Mesendoderm (in vitro differentiated cells): ENCODE results near the gene GPALPP1.

Experiments used
- DNase-seq: peaks from one replicate; pipeline ENCODE4 v3.0.0; 2013
- H2AK5ac ChIP-seq: 2 replicates; pipeline ENCODE4 v1.6.1; 2013; ENCODE audit warnings: low read length, inconsistent platforms
- H2BK120ac ChIP-seq: 2 replicates; pipeline ENCODE4 v1.6.1; 2013; ENCODE audit warnings: low read depth, mild to moderate bottlenecking, low read length, moderate library complexity, mixed read lengths
- H2BK15ac ChIP-seq: replicated peaks from 2 replicates; pipeline ENCODE4 v1.6.1; 2013; ENCODE audit warnings: low read depth, mild to moderate bottlenecking, moderate library complexity
- H2BK5ac ChIP-seq: 2 replicates; pipeline ENCODE4 v1.6.1; 2013; ENCODE audit warnings: low read length, inconsistent platforms
- H3K18ac ChIP-seq: 2 replicates; pipeline ENCODE4 v1.6.1; 2013; ENCODE audit warnings: mild to moderate bottlenecking, low read length, mixed read lengths
- H3K23ac ChIP-seq: one replicate; pipeline ENCODE4 v1.6.1; 2013; ENCODE audit warnings: low read length
- H3K27ac ChIP-seq: 2 replicates; pipeline ENCODE4 v1.5.1; 2013; ENCODE audit warnings: low read depth, mild to moderate bottlenecking, inconsistent platforms, low read length, moderate library complexity
- H3K27me3 ChIP-seq: 2 replicates; pipeline ENCODE4 v1.6.1; 2013; ENCODE audit warnings: low read length, control low read depth, mild to moderate bottlenecking, inconsistent platforms; ENCODE audit not compliant: insufficient read depth, poor library complexity
- H3K36me3 ChIP-seq: 2 replicates; pipeline ENCODE4 v1.6.1; 2013; ENCODE audit warnings: low read length, inconsistent platforms; ENCODE audit not compliant: control insufficient read depth, insufficient read depth
- H3K4ac ChIP-seq: one replicate; pipeline ENCODE4 v1.6.1; 2013; ENCODE audit warnings: low read depth, mild to moderate bottlenecking, low read length, moderate library complexity
- H3K4me1 ChIP-seq: 2 replicates; pipeline ENCODE4 v1.6.1; 2013; ENCODE audit warnings: low read depth, low read length, inconsistent platforms; ENCODE audit not compliant: control insufficient read depth
- H3K4me2 ChIP-seq: 2 replicates; pipeline ENCODE4 v1.6.1; 2013; ENCODE audit warnings: low read length
- H3K4me3 ChIP-seq: 2 replicates; pipeline ENCODE4 v1.5.1; 2013; ENCODE audit warnings: mild to moderate bottlenecking, low read length
- H3K56ac ChIP-seq: one replicate; pipeline ENCODE4 v1.6.1; 2013; ENCODE audit warnings: low read length
- H3K79me1 ChIP-seq: 2 replicates; pipeline ENCODE4 v1.6.1; 2013; ENCODE audit warnings: low read length, inconsistent platforms
- H3K79me2 ChIP-seq: 2 replicates; pipeline ENCODE4 v1.6.1; 2013; ENCODE audit warnings: mild to moderate bottlenecking, low read length; ENCODE audit not compliant: control insufficient read depth, insufficient read depth
- H3K9ac ChIP-seq: 2 replicates; pipeline ENCODE4 v1.6.1; 2013; ENCODE audit warnings: low read length, inconsistent platforms
- H4K5ac ChIP-seq: one replicate; pipeline ENCODE4 v1.6.1; 2013; ENCODE audit warnings: low read length
- H4K8ac ChIP-seq: one replicate; pipeline ENCODE4 v1.6.1; 2013; ENCODE audit warnings: low read depth, mild to moderate bottlenecking, control low read depth, low read length, moderate library complexity
- WGBS: extraction: QIAGEN DNeasy Blood & Tissue Kit; methylation state at CpG from one replicate; pipeline ENCODE4 v1.1.7; 2013; ENCODE audit warnings: low lambda C conversion rate, missing lambda C conversion rate; ENCODE audit not compliant: insufficient coverage; ENCODE audit errors: extremely low coverage; 5-methylcytosine and 5-hydroxymethylcytosine counted together

Gene GPALPP1

DNA sequence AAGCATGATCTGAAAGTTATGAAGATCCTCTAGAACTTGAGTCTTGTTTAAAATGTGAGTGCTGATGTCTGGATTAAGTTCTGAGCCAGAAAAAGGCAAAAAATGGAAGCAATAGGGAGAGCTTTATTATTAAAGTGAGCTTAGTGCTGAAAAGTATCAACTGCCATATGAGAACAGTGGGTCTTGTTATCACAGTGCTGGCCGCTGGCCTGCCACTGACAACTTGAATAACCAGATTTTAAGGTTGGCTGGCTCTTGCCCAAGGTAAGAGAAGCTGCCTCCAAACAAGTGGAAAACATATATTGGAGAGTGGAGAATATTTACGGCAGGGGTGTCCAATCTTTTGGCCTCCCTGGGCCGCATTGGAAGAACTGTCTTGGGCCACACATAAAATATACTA, 33.9 kb upstream of the GPALPP1 start:
- no peak overlapping the region for H4K5ac ChIP-seq
- no peaks in the 10 kb centered on the region for H3K36me3 ChIP-seq
- H2BK120ac ChIP-seq, result no peak overlapping the region
- no peak overlapping the region for H3K56ac ChIP-seq
- DNase-seq, result no peak
- H3K18ac ChIP-seq, result no peak overlapping the region
- H2AK5ac ChIP-seq, result no peak overlapping the region
- H3K4me3 ChIP-seq, result no peak overlapping the region
- H3K27ac ChIP-seq, result no peak overlapping the region
- no peak overlapping the region for H2BK5ac ChIP-seq
- H3K4me1 ChIP-seq, result no peaks in the 10 kb centered on the region
- H2BK15ac ChIP-seq, result no peak overlapping the region
- no peaks in the 10 kb centered on the region for H3K79me2 ChIP-seq
- H3K27me3 ChIP-seq, result no peaks in the 10 kb centered on the region
- no peak overlapping the region for H4K8ac ChIP-seq
- no peaks in the 10 kb centered on the region for H3K79me1 ChIP-seq
- H3K9ac ChIP-seq, result no peak overlapping the region
- no peak overlapping the region for H3K4ac ChIP-seq
- WGBS, result no CpG with 5 or more reads among the region's 3 CpGs
- no peak overlapping the region for H3K23ac ChIP-seq
- H3K4me2 ChIP-seq, result no peak overlapping the region

DNA sequence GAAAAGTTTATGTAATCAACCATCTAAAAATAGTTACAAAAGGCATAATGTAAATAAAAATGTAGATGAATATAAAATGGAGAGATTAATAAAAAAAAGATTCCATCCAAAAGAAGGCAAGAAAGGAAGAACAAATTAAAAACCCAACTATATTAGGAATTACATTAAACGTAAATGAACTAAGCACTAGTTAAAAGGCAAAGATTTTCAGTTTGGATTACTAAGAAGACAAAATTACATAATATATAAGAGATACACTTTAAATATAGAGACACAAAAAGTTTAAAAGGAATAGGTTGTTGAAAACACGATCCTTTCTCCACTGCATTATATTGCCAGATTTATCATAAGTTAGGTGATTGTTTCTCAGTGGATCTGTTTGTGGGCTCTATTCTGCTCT, 27.3 kb upstream of the GPALPP1 start:
- Histone ChIP-seq H3K4me1 (no peaks in the 10 kb centered on the region), H3K18ac (no peak overlapping the region), H3K23ac (no peak overlapping the region), H3K56ac (no peak overlapping the region), H2BK5ac (no peak overlapping the region), H3K36me3 (peaks cover 7% of the 10 kb centered on the region), H3K79me1 (no peaks in the 10 kb centered on the region), H3K4me2 (no peak overlapping the region), H3K27me3 (no peaks in the 10 kb centered on the region), H3K9ac (no peak overlapping the region), H3K27ac (no peak overlapping the region), H3K4ac (no peak overlapping the region), H4K8ac (no peak overlapping the region), H2AK5ac (no peak overlapping the region), H3K4me3 (no peak overlapping the region), H4K5ac (no peak overlapping the region), H2BK120ac (no peak overlapping the region), H2BK15ac (no peak overlapping the region), H3K79me2 (no peaks in the 10 kb centered on the region)
- WGBS, result no CpG with 5 or more reads among the region's 2 CpGs
- DNase-seq, result no peak

DNA sequence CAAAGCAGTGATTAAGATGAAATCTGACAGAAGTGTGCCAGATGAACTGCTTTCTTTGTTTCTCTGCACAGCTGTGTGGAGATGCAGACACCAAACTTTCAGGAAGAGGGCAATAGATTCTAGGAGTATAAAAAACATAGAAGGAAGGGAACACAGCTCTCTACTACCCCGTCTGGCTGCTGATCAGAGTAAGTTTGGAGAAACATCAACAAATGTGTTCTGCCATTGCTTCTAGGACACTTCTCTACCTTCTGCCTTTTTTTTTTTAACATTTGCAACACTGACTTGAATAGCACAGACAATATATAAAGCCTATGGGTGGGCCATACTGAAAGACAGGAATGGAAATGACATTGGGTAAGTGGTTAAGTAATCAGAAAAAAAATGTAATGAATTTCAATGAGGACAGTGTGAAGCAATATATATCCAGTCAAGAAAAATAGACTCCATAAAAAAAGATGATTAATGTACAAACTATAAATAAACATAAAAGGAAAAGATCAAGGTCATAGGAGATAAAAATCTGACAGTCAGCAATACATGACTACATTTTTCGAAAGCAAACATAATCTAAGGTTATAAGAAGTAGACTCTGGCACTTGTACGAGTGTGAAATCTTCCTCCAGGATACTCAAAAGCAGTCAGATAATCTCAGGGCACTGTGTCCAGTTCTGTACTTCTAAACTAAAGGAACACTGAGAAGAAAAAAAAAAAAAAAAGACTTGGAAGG, 21.5 kb upstream of the GPALPP1 start:
- WGBS, result no CpG with 5 or more reads among the region's 3 CpGs
- peaks cover 3% of the 10 kb centered on the region for H3K36me3 ChIP-seq
- H3K4me1 ChIP-seq, result no peaks in the 10 kb centered on the region

GRCh38 chr13:44968434-44968815, 20.9 kb upstream of the GPALPP1 start:
- H3K4me1 ChIP-seq, result no peaks in the 10 kb centered on the region
- no peak for DNase-seq
- no peak overlapping the region for H3K4ac ChIP-seq
- H3K9ac ChIP-seq, result no peak overlapping the region
- H2BK15ac ChIP-seq, result no peak overlapping the region
- no peak overlapping the region for H2AK5ac ChIP-seq
- no peak overlapping the region for H3K4me2 ChIP-seq
- no peak overlapping the region for H3K27ac ChIP-seq
- H4K8ac ChIP-seq, result no peak overlapping the region
- no peaks in the 10 kb centered on the region for H3K79me2 ChIP-seq
- H3K36me3 ChIP-seq, result peaks cover 3% of the 10 kb centered on the region
- no peak overlapping the region for H3K4me3 ChIP-seq
- no peak overlapping the region for H2BK5ac ChIP-seq
- H3K27me3 ChIP-seq, result no peaks in the 10 kb centered on the region
- no peak overlapping the region for H3K56ac ChIP-seq
- H3K18ac ChIP-seq, result no peak overlapping the region
- no peak overlapping the region for H2BK120ac ChIP-seq
- WGBS, result no CpG with 5 or more reads among the region's 3 CpGs
- H3K23ac ChIP-seq, result no peak overlapping the region
- no peak overlapping the region for H4K5ac ChIP-seq
- peaks cover 2% of the 10 kb centered on the region for H3K79me1 ChIP-seq

More for the DNA sequence above, 21.5 kb upstream of the GPALPP1 start:
- Histone ChIP-seq H3K56ac (no peak overlapping the region), H2AK5ac (no peak overlapping the region), H2BK5ac (no peak overlapping the region), H3K79me2 (no peaks in the 10 kb centered on the region), H2BK15ac (no peak overlapping the region), H3K23ac (no peak overlapping the region), H3K27ac (no peak overlapping the region), H3K27me3 (no peaks in the 10 kb centered on the region), H3K79me1 (peaks cover 2% of the 10 kb centered on the region), H3K4ac (no peak overlapping the region), H3K4me3 (no peak overlapping the region), H4K5ac (no peak overlapping the region), H3K4me2 (no peak overlapping the region), H3K18ac (no peak overlapping the region), H2BK120ac (no peak overlapping the region), H4K8ac (no peak overlapping the region), H3K9ac (no peak overlapping the region)
- DNase-seq, result no peak

DNA sequence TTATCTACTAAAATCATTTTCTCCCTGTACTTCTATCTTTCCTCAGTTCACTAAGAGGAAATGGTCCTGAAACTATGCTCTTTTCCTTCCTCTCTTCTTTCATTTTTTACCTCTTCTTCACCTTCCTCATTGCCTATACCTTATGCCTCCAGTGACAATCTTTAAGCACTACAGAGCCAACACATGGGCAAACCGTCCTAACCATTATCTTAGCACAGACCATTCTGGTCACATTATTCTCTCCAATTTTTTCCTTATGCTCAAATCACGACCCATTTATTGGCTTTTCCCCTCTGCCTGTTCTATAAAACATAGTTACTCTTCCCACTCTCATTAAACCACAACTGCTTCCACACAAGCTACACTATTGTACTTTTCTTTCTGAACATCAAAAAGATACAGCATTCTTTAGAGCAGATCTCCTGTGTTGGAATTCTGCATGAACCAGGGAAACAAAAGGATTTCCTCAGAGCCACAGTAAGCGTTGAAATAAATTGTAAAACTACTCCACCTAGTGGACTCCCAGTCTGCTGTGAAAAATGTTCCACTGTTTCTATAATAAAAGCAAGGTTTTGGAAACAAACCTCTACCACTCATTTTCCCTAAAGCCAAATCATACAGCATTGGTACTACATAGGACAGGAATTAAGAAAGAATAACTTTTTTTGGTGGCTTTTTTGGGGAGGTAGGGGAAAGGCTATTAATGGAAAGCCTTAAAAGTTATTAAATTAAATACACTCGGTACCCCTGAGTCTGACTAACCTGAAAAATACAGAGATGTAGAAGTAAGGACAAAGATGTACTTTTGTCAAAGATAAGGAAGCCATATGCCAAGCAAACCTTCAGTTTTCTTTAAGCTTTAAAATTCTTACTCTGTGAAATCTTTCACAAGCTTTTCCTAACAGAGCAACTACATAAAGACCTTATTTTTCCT, 19.5 kb upstream of the GPALPP1 start:
- Histone ChIP-seq H4K5ac (no peak overlapping the region), H3K9ac (no peak overlapping the region), H3K36me3 (peaks cover 3% of the 10 kb centered on the region), H3K23ac (no peak overlapping the region), H3K79me2 (no peaks in the 10 kb centered on the region), H3K27me3 (no peaks in the 10 kb centered on the region), H3K4me2 (no peak overlapping the region), H3K18ac (no peak overlapping the region), H3K27ac (no peak overlapping the region), H3K56ac (no peak overlapping the region), H3K4me3 (no peak overlapping the region), H2BK120ac (no peak overlapping the region), H3K79me1 (peaks cover 2% of the 10 kb centered on the region), H3K4ac (no peak overlapping the region), H2AK5ac (no peak overlapping the region), H2BK5ac (no peak overlapping the region), H4K8ac (no peak overlapping the region), H3K4me1 (no peaks in the 10 kb centered on the region), H2BK15ac (no peak overlapping the region)
- peak; percentile 61 for DNase-seq
- WGBS, result no CpG with 5 or more reads among the region's 4 CpGs
